ENCODE data around the gene PC. TPM values are rescaled to one million over a fixed set of nuclear protein-coding genes. Genes with fewer than 3 reads are reported as not detected.
A peak's percentile ranks its signal among the peaks of the same experiment; 100 is the strongest.
"Not testable (repeated sequence)": the region's sequence is repeated elsewhere in the genome, so short reads cannot be mapped to it uniquely, and the experiment has no call there.

Gene PC
- total RNA-seq, 1 donor from 2014 or later, result 30.3 TPM

GRCh38 chr11:66981976-66982578, 23.9 kb upstream of the PC start:
- DNase-seq (ENCODE audit: low spot score), result peak; percentile 52

- no peak for DNase-seq (ENCODE audit: low spot score)
These were observed 21.3 kb upstream of the PC start for GRCh38 chr11:66979336-66979980.

GRCh38 chr11:66978717-66979116, 20.5 kb upstream of the PC start:
- no peak for DNase-seq (ENCODE audit: low spot score)

DNA sequence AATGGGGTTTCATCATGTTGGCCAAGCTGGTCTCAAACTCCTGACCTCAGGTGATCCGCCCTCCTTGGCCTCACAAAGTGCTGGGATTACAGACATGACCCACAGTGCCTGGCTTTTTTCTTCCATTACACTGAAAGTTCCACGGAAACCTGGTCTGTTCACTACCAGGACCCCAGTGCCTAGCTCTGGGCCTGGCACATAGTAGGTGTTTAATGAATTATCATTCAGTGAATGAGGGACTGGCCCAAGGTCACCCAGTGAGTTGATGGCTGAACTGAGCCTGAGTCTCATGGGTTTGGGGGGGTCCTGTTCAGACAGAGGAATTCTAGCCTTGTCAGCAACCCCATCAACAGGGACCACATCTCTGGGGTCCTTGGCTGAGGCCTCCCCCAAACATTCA, 20.0 kb upstream of the PC start:
- DNase-seq (ENCODE audit: low spot score), result no peak

GRCh38 chr11:66976925-66977324, 18.7 kb upstream of the PC start:
- DNase-seq (ENCODE audit: low spot score), result no peak

- no peak for DNase-seq (ENCODE audit: low spot score)
These were observed 17.9 kb upstream of the PC start for GRCh38 chr11:66976028-66976467.

- DNase-seq (ENCODE audit: low spot score), result no peak
These were observed 17.3 kb upstream of the PC start for GRCh38 chr11:66975405-66976027.

DNA sequence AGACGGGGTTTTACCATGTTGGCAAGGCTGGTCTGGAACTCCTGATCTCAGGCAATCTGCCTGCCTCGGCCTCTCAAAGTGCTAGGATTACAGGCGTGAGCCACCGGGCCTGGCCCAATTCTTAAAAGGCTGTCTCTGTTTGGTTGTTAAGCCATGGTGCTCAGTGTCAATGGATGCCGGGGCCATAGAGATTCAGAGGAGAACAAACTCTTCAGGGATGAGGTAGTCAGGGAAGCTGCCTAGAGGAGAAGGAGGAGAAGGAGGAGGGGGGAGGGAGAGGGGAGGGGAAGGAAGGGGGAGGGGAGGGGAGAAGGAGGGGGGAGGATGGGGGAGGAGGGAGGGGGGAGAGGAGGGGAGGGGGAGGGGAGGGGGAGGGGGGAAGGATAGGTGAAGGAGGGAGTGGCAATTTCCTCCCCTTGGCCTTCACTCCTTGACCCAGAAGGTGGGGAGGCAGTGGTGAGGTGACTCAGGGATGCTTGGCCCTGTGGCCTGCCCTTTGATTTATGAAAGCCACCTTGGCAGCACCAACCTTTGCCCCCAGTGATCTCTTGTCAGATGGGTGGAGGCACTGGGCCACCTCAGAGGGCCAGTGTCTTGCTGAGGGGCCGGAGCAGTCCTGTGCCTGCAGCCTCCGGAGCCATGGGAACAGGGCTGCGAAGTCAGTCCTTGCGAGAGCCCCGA, 16.7 kb upstream of the PC start, which contains the start of gene C11orf86:
Gene C11orf86, plus strand, starts transcription at position 581 of the 681 bp plus-strand sequence. Its CDS starts 59 bp downstream, at position 640.
- DNase-seq (ENCODE audit: low spot score), result no peak

DNA sequence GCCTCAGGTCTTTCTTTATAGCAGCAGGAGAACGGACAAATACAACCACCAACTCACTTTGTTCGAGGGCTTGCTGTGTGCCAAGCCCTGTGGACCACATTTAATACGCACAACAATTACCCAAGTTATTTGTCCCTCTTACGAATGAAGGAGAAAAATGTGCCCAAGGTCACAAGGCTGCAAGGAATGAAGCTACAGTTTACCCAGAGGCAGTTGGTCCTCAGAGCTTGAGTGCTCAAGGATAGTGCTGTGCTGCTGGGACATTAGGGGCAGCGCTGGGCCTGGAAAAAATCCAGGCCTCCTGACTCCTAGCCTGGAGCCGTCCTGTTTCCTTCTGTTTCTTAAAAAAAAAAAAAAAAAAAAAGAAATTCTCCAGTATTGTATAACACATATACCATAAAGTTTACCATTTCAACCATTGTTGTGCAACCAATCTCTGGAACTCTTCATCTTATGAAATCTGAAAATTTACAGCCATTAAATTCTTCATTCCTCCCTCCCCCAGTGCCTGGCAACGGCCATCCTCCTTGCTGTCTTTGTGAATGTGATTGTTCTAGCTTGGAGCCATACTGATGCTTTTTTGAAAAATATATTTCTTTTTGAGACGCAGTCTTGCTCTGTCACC, 15.9 kb upstream of the PC start:
- peak; percentile 43 for DNase-seq (ENCODE audit: low spot score)

DNA sequence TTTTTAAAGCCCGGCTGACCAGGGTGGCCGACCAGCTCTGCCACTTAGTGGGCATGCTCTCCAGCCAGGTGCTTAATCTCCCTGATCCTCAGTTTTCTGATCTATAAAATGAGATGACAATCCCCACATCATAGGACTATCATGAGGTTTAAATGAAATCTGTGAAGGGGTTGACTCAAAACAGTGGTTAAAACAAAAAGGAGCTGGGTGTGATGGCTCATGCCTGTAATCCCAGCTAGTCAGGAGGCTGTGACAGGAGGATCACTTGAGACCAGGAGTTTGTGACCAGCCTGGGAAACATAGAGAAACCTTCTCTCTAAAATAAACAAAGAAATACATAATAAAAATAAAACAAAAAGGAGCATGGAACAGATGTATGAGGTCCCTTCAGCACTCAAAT, 13.3 kb upstream of the PC start:
- no peak for DNase-seq (ENCODE audit: low spot score)

GRCh38 chr11:66970807-66971442, 12.7 kb upstream of the PC start:
- DNase-seq (ENCODE audit: low spot score), result peak; percentile 94

DNA sequence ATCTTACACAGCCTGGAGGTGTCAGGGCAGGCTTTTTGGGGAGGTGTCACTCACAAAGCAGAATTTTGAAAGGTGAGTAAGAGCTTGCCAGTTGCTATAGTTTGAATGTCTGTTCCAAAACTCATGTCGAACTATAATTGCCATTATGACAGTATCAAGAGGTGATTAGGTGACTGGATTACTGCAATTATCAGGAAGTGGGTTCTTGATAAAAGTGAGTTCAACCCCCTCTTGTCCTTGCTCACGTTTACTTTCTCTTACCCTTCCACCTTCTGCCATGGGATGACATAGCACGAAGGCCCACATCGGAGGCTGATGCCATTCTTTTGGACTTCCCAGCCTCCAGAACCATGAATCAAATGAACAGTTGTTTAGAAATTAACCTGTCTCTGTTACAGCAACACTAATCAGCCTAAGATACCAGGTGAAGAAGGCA, 12.2 kb upstream of the PC start:
- no peak for DNase-seq (ENCODE audit: low spot score)

- no peak for DNase-seq (ENCODE audit: low spot score)
These were observed 11.5 kb upstream of the PC start for GRCh38 chr11:66969584-66970225.

DNA sequence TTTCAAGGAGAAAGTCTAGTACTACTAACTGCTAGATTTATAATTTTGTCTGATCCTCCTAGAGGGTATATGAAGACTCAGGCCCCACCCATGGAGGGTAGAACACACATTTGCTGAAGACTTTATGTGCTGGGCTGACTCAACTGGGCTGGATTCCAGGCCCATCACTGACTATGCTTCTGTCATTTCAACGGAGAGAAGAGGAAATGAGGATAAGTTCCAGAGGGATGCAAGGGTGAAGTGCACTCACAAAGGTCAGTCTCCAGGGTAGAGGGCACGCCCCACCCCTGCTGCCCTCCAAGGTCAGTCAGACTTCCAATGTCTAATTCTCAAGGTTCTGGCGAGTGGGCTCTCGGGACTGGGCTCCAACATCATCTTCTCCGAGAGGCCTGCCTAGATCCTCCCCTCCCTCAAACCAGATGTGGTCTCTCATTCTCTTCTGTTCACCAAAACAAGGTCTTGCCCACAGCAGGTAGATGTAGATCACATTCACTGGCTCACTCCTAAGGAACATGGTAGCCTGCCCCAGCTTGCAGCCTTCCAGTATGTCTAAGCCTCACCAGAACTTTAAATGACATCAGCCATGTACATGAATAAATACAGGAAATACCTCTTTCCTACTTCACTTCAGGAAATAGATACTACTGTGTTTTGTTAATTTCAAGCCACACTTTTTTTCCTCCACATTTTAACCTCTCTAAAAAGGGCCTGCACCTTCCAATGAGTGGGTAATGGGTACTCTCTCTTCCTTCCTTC, 9.7 kb upstream of the PC start:
- DNase-seq (ENCODE audit: low spot score), result peak; percentile 79

GRCh38 chr11:66966351-66966750, 8.2 kb upstream of the PC start:
- no peak for DNase-seq (ENCODE audit: low spot score)

DNA sequence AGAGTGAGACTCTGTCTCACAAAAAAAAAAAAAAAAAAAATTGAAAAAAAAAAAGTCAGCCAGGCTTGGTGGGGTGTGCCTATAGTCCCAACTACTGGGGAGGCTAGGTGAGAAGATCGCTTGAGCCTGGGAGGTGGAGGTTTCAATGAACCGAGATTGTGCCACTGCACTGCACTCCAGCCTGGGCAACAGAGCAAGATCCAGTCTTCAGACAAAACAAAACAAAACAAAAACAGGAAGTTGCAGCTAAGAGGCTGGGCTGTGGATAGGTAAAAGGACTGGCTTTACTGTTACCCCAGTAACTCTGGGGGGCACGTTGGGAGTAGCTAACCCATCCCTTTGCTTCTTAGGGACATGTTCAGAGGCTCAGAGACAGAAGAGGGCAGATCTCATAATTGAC, 6.3 kb upstream of the PC start:
- DNase-seq (ENCODE audit: low spot score), result no peak

- DNase-seq (ENCODE audit: low spot score), result no peak
These were observed 4.6 kb upstream of the PC start for GRCh38 chr11:66962801-66963200.

DNA sequence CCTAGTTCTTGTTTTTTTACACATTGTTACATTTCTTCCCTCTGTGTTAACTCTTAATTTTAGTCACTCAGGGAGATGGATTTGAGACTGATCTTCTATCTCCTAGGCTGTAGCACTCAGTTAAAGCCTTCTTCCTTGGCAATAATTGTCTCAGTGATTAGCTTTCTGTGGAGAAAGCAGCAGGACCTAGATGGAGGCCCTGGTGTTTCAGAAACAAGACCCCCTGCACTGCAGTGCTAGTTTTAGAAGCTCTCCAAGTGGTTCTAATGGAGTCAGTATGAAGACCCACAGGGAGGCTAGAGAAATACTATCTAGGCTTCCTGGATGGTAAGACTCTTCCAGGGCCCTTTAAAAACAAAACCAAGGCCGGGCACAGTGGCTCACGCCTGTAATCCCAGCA, 4.1 kb upstream of the PC start:
- DNase-seq (ENCODE audit: low spot score), result no peak

DNA sequence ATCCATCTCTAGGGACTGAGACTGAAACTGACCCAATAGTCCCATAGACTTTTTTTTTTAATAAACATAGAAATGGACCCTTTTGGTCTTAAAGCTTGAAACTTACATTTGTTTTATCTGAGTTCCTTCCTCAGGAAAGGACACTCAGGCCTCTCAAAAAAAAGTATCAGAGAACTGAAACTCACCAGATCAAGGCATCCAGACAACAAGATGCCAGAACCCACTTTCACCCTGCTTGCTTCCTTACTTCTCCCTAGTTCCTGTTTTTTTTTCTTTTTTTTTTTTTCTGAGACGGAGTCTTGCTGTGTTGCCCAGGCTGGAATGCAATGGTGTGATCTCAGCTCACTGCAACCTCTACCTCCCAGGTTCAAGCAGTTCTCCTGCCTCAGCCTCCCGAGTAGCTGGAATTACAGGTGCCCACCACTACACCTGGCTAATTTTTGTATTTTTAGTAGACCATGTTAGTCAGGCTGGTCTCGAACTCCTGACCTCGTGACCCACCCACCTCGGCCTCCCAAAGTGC, 3.6 kb upstream of the PC start:
- not testable (repeated sequence) for DNase-seq (ENCODE audit: low spot score)

GRCh38 chr11:66958956-66959274, 732 bp upstream of the PC start:
- no peak for DNase-seq (ENCODE audit: low spot score)
